Left ventricle myocardium inferior (tissue), 1 donor: Measurements from ENCODE around the gene TEX264. TPM values are rescaled to one million over a fixed set of nuclear protein-coding genes. Genes with fewer than 3 reads are reported as not detected.

Source experiments
- DNase-seq: peaks from one replicate; pipeline ENCODE4 v3.0.0-alpha.2; 2020
- H3K27ac ChIP-seq: fragments of 200-600 bp; replicated peaks from 2 replicates; pipeline ENCODE4 v1.8.0; 2021
- H3K27me3 ChIP-seq: fragments of 200-600 bp; 2 replicates; pipeline ENCODE4 v1.8.0; 2021; ENCODE audit warnings: low read depth
- H3K36me3 ChIP-seq: fragments of 200-600 bp; 2 replicates; pipeline ENCODE4 v1.8.0; 2021
- H3K4me1 ChIP-seq: fragments of 200-600 bp; 2 replicates; pipeline ENCODE4 v1.8.0; 2021
- H3K4me3 ChIP-seq: fragments of 200-600 bp; 2 replicates; pipeline ENCODE4 v1.8.0; 2021; ENCODE audit warnings: mild to moderate bottlenecking, moderate library complexity
- H3K9me3 ChIP-seq: fragments of 200-600 bp; replicated peaks from 2 replicates; pipeline ENCODE4 v1.8.0; 2021
- CTCF ChIP-seq: fragments of 200-600 bp; IDR thresholded peaks from 2 replicates; pipeline ENCODE4 v1.8.0; 2021; ENCODE audit warnings: antibody characterized with exemption, mild to moderate bottlenecking, borderline replicate concordance
- intact Hi-C: fragments of 100-400 bp; cut with micrococcal nuclease; formaldehyde crosslinking; loops from one replicate; pipeline ENCODE4 v1.11.0; 2022
- total RNA-seq: library from RNA; stranded (reverse); fragmentation: NEBNext Ultra II Directional; extraction: Animal tissue kit (Norgen Biotek cat#: 25700); gene quantifications from one replicate; pipeline ENCODE4 v1.2.1, GENCODE V29; 2021
- donor health status: DM: no; HTN: yes; CAD: no; lungs with severe emphysema.

Gene TEX264
- total RNA-seq, 1 donor from 2014 or later, result 33.9 TPM

GRCh38 chr3:51678186-51678585 lies 7.1 kb downstream of the TEX264 start:
- DNase-seq, result no peak
- no peaks in the 10 kb centered on the region for H3K9me3 ChIP-seq
- peaks cover 24% of the 10 kb centered on the region for H3K36me3 ChIP-seq
- H3K4me3 ChIP-seq, result no peak overlapping the region
- no peaks in the 10 kb centered on the region for H3K27me3 ChIP-seq
- no peak overlapping the region for H3K27ac ChIP-seq
- no peak for TF ChIP-seq CTCF
- peaks cover 77% of the 10 kb centered on the region for H3K4me1 ChIP-seq
- intact Hi-C loops, result no loop called here

DNA sequence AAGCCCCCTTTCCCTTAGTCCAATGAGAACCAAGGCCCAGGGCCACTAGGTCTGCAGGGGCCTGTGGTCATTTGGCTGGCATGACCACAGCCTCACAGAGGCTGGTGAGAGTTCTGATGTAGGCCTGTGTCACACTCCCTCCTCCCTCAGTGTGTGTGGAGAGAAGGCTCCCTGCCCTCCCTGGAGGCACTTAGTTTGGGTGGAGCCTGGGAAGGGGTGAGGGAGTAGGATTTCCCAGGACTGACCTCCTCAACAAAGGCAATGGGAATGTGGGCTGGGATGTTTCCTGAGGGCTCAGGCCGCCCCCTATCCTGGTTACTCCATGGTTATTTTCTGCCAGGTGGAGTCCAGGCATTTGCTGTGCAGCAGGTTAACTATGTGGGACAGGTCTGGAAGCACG lies 7.6 kb downstream of the TEX264 start:
- peaks cover 77% of the 10 kb centered on the region for H3K4me1 ChIP-seq
- peak; percentile 1 for DNase-seq
- no peak for TF ChIP-seq CTCF
- H3K4me3 ChIP-seq, result no peak overlapping the region
- H3K36me3 ChIP-seq, result peaks cover 24% of the 10 kb centered on the region
- intact Hi-C loops, result no loop called here
- no peaks in the 10 kb centered on the region for H3K27me3 ChIP-seq
- H3K27ac ChIP-seq, result no peak overlapping the region
- no peaks in the 10 kb centered on the region for H3K9me3 ChIP-seq

DNA sequence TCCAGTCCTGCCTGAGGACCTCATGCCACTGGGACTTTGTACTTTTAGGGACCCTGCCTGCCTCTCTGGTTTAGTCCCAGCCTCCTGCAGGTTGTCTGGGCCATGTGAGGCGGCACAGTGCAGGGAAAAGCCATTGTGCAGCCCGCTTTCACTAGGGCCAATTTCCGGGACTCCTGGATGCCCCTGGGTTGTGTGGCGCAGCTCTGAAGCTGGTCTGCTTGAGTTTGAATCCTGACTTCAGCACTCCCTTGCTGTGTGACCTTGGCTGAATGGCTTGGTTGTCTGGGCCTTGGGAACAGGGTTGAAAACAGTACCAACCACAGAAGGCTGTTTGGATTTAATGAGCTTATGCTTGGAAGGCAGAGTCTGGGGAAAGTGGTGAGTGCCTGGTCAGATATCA lies 8.3 kb downstream of the TEX264 start:
- H3K4me3 ChIP-seq, result no peak overlapping the region
- TF ChIP-seq CTCF, result no peak
- peak; percentile 5 for DNase-seq
- no peak overlapping the region for H3K27ac ChIP-seq
- H3K36me3 ChIP-seq, result peaks cover 25% of the 10 kb centered on the region
- intact Hi-C loops, result no loop called here
- H3K27me3 ChIP-seq, result no peaks in the 10 kb centered on the region
- H3K4me1 ChIP-seq, result peaks cover 79% of the 10 kb centered on the region
- H3K9me3 ChIP-seq, result no peaks in the 10 kb centered on the region

GRCh38 chr3:51679777-51680176 lies 8.7 kb downstream of the TEX264 start:
- no peak for DNase-seq
- H3K4me1 ChIP-seq, result peaks cover 83% of the 10 kb centered on the region

DNA sequence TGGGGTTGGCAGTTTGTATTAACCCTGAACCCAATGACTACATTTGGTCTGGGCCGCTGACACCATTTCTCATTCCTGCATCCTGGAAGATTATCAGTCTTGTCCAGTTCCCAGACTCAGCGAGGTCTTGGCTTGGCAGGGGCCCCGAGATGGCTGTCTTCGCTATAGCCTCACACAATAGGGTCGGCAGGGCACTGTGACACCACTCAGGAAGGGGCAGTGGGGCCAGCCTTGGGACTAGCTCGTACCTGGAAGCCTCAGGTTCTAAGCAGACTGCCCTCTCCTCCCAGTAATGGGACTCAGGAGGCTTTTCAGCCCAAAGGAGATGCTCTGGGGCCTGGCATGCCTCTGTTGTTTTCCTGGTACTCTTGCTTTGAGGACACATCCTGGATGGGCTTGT lies 9.1 kb downstream of the TEX264 start:
- TF ChIP-seq CTCF, result no peak
- H3K36me3 ChIP-seq, result peaks cover 24% of the 10 kb centered on the region
- no peaks in the 10 kb centered on the region for H3K27me3 ChIP-seq
- DNase-seq, result no peak
- peak overlapping the region; percentile 60 for H3K27ac ChIP-seq
- intact Hi-C loops, result no loop called here
- peaks cover 87% of the 10 kb centered on the region for H3K4me1 ChIP-seq
- H3K9me3 ChIP-seq, result no peaks in the 10 kb centered on the region
- no peak overlapping the region for H3K4me3 ChIP-seq

More at GRCh38 chr3:51679777-51680176, 8.7 kb downstream of the TEX264 start:
- Histone ChIP-seq H3K27me3 (no peaks in the 10 kb centered on the region), H3K4me3 (no peak overlapping the region), H3K27ac (no peak overlapping the region), H3K9me3 (no peaks in the 10 kb centered on the region), H3K36me3 (peaks cover 25% of the 10 kb centered on the region)
- intact Hi-C loops, result no loop called here
- TF ChIP-seq CTCF, result no peak
